Right atrium auricular region (tissue), 2 donors: ENCODE results near the gene P2RX3. TPM values are rescaled to one million over a fixed set of nuclear protein-coding genes. Genes with fewer than 3 reads are reported as not detected.

ENCODE experiments used
- DNase-seq: peaks from one replicate; pipeline ENCODE4 v3.0.0-alpha.2; 2019; ENCODE audit warnings: low spot score
- H3K27ac ChIP-seq, 2 donors: fragments of 200-600 bp; sonication (generic); 1 replicate in 1 of 2; 2 replicates in 1 of 2; pipeline ENCODE4 v1.5.1; 2016 to 2019
- H3K27me3 ChIP-seq, 2 donors: fragments of 200-600 bp; sonication (generic); one replicate each; pipeline versions ENCODE4 v1.5.1 to v1.6.0; 2017 to 2019
- H3K36me3 ChIP-seq: fragments of 200-600 bp; sonication (generic); one replicate; pipeline ENCODE4 v1.5.1; 2016
- H3K4me1 ChIP-seq, 2 donors: fragments of 200-600 bp; sonication (generic); one replicate each; pipeline versions ENCODE4 v1.5.1 to v1.6.0; 2017 to 2019
- H3K4me3 ChIP-seq, 2 donors: fragments of 200-600 bp; sonication (generic); 1 replicate in 1 of 2; 2 replicates in 1 of 2; pipeline ENCODE4 v1.5.1; 2017 to 2019; ENCODE audit warnings: mild to moderate bottlenecking in 1 of 2, moderate library complexity in 1 of 2
- H3K9me3 ChIP-seq, 2 donors: fragments of 200-600 bp; sonication (generic); one replicate each; pipeline ENCODE4 v1.5.1; 2019
- total RNA-seq, 2 donors: library from RNA; depleted of rRNA; stranded (reverse); fragments of >200 nt; gene quantifications; one replicate each; pipeline ENCODE4 v1.1.0, GENCODE V29; 2016
- TF ChIP-seq, protein P1 (sequence below), 2 donors: fragments of 200-600 bp; sonication (generic); IDR thresholded peaks; one replicate each; pipeline ENCODE4 v1.5.1; 2019; ENCODE audit warnings: antibody characterized with exemption in 2 of 2

Gene P2RX3
- total RNA-seq, 2 donors from 2014 or later: 1.4 TPM; not detected in 1

DNA sequence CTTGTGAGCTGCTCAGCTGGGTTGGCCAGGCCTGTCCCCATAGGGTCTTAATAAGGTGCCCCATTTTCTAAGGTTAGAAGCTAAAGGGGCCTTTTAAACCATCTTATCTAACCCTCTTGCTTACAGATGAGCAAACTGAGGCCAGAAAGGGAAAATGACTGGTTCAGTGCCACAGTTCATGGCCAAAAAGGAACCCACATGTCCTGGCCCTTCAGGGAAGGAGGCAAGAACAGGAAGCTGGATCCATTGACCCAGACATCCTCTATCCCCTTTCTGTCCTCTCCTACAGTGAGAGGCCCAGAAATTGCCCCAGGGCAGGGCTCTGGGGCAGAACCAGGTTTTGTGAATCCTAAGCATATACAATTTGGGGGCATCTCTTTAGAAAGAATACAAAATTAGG, 32.8 kb downstream of the P2RX3 start:
- Histone ChIP-seq H3K36me3 (no peaks in the 10 kb centered on the region), H3K9me3 (no peaks in the 10 kb centered on the region), H3K4me1 (peaks cover 0 to 5% of the 10 kb centered on the region in 2 donors), H3K27ac (no peak overlapping the region), H3K27me3 (no peaks in the 10 kb centered on the region), H3K4me3 (no peak overlapping the region)
- DNase-seq: no peak
- TF ChIP-seq, protein P1, sequence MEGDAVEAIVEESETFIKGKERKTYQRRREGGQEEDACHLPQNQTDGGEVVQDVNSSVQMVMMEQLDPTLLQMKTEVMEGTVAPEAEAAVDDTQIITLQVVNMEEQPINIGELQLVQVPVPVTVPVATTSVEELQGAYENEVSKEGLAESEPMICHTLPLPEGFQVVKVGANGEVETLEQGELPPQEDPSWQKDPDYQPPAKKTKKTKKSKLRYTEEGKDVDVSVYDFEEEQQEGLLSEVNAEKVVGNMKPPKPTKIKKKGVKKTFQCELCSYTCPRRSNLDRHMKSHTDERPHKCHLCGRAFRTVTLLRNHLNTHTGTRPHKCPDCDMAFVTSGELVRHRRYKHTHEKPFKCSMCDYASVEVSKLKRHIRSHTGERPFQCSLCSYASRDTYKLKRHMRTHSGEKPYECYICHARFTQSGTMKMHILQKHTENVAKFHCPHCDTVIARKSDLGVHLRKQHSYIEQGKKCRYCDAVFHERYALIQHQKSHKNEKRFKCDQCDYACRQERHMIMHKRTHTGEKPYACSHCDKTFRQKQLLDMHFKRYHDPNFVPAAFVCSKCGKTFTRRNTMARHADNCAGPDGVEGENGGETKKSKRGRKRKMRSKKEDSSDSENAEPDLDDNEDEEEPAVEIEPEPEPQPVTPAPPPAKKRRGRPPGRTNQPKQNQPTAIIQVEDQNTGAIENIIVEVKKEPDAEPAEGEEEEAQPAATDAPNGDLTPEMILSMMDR (IDR thresholded peaks at IDR 0.05): no peak

- Histone ChIP-seq H3K27me3 (no peaks in the 10 kb centered on the region), H3K4me3 (no peak overlapping the region), H3K4me1 (peaks cover 0 to 5% of the 10 kb centered on the region in 2 donors), H3K27ac (no peak overlapping the region), H3K9me3 (no peaks in the 10 kb centered on the region), H3K36me3 (no peaks in the 10 kb centered on the region)
- no peak for DNase-seq
- TF ChIP-seq, protein P1 (IDR thresholded peaks at IDR 0.05): no peak
Observed at GRCh38 chr11:57373146-57373545, 35.0 kb downstream of the P2RX3 start.

DNA sequence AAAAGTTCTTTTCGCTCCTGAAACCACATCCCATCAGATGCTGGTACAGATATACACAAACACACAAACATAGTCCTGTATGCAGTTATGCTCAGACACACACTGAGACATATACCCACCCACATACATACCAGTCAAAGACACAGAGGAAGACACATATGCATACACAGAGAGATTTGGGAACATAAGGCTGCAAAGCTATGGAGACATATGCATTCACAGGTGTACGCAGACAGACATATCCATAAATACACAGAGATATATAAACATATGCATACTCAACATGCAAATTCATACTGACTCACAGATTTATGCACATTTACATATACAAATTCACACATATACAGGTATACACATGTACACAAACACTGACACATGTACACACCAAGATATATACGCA, 36.8 kb downstream of the P2RX3 start:
- H3K4me3 ChIP-seq: no peak overlapping the region
- no peaks in the 10 kb centered on the region for H3K27me3 ChIP-seq
- DNase-seq: no peak
- peaks cover 0 to 5% of the 10 kb centered on the region in 2 donors for H3K4me1 ChIP-seq
- no peaks in the 10 kb centered on the region for H3K9me3 ChIP-seq
- TF ChIP-seq, protein P1 (IDR thresholded peaks at IDR 0.05): no peak
- no peak overlapping the region for H3K27ac ChIP-seq
- H3K36me3 ChIP-seq: no peaks in the 10 kb centered on the region

DNA sequence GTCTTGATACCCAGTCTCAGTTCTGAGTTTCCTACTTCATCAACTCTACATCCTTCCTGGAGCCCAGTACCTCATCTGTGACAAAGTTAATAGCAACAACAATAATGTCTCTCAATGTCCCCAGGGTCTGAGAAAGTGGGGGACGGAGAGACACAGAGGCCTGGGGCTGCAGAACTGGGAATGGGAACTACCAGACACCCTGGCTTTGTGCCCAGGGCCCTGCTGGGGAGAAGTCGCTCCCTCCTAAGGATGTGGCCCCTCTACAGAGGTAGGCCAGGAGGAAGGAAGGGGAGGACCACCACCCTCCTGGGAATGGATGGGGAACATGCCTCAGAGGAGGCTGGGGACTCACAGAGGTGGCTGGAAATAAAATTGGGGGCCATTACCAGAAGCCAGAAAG, 37.3 kb downstream of the P2RX3 start:
- Histone ChIP-seq H3K9me3 (no peaks in the 10 kb centered on the region), H3K36me3 (no peaks in the 10 kb centered on the region), H3K4me1 (peaks cover 0 to 5% of the 10 kb centered on the region in 2 donors), H3K27me3 (no peaks in the 10 kb centered on the region), H3K27ac (no peak overlapping the region), H3K4me3 (no peak overlapping the region)
- DNase-seq: no peak
- TF ChIP-seq, protein P1 (IDR thresholded peaks at IDR 0.05): no peak

GRCh38 chr11:57376095-57377090, 38.2 kb downstream of the P2RX3 start:
- H3K4me1 ChIP-seq: peaks cover 0 to 5% of the 10 kb centered on the region in 2 donors
- no peaks in the 10 kb centered on the region for H3K9me3 ChIP-seq
- no peaks in the 10 kb centered on the region for H3K36me3 ChIP-seq
- H3K4me3 ChIP-seq: no peak overlapping the region
- H3K27ac ChIP-seq: no peak overlapping the region
- no peak for DNase-seq
- no peaks in the 10 kb centered on the region for H3K27me3 ChIP-seq
- TF ChIP-seq, protein P1 (IDR thresholded peaks at IDR 0.05): no peak
